Hematopoietic multipotent progenitor cell treated with erythropoietin and hydrocortisone succinate and interleukin-3 and kit ligand, for 15 days (in vitro differentiated cells): ENCODE data around the gene MLXIPL.
"Not testable (repeated sequence)": the region's sequence is repeated elsewhere in the genome, so short reads cannot be mapped to it uniquely, and the experiment has no call there.

Experiments used
- DNase-seq: peaks from one replicate; pipeline ENCODE4 v3.0.0-alpha.2; 2015; ENCODE audit warnings: low spot score

MLXIPL gene

GRCh38 chr7:73612598-73613269, 11.6 kb downstream of the MLXIPL start:
- DNase-seq, result peak; percentile 6

GRCh38 chr7:73611017-73611555, 13.2 kb downstream of the MLXIPL start:
- DNase-seq, result no peak

- DNase-seq, result no peak
These were observed 14.2 kb downstream of the MLXIPL start for GRCh38 chr7:73610105-73610504.

- not testable (repeated sequence) for DNase-seq
These were observed 16.7 kb downstream of the MLXIPL start for GRCh38 chr7:73607692-73607983.

GRCh38 chr7:73606801-73607691, 17.3 kb downstream of the MLXIPL start:
- DNase-seq, result peak; percentile 69

GRCh38 chr7:73605601-73606220, 18.6 kb downstream of the MLXIPL start:
- DNase-seq, result no peak

GRCh38 chr7:73602721-73603651, 21.3 kb downstream of the MLXIPL start:
- DNase-seq, result no peak

GRCh38 chr7:73599916-73600315, 24.4 kb downstream of the MLXIPL start:
- no peak for DNase-seq

- DNase-seq, result no peak
These were observed 25.0 kb downstream of the MLXIPL start for GRCh38 chr7:73599151-73599882.

- DNase-seq, result no peak
These were observed 26.1 kb downstream of the MLXIPL start for GRCh38 chr7:73597978-73598782.

- DNase-seq, result no peak
These were observed 27.9 kb downstream of the MLXIPL start for GRCh38 chr7:73596191-73597065.

GRCh38 chr7:73595358-73595757, 29.0 kb downstream of the MLXIPL start:
- no peak for DNase-seq

- no peak for DNase-seq
These were observed 30.9 kb downstream of the MLXIPL start for GRCh38 chr7:73593207-73594045.

- no peak for DNase-seq
These were observed 37.4 kb downstream of the MLXIPL start for GRCh38 chr7:73586911-73587310.

GRCh38 chr7:73585196-73585595, 39.1 kb downstream of the MLXIPL start:
- no peak for DNase-seq

GRCh38 chr7:73582664-73583202, 41.6 kb downstream of the MLXIPL start:
- no peak for DNase-seq

GRCh38 chr7:73581006-73581405, 43.3 kb downstream of the MLXIPL start:
- not testable (repeated sequence) for DNase-seq
